Measurements from ENCODE around the gene TRIM27. TPM values are rescaled to one million over a fixed set of nuclear protein-coding genes. Genes with fewer than 3 reads are reported as not detected.

The TRIM27 gene
- total and polyA plus RNA-seq, 10 of the 15 experiments (the other 5 are each of a cell fraction or from before 2014, with no cell fraction given): 18.5 to 74.7 (median 58.0) TPM

GRCh38 chr6:28922821-28923317 is 916 bp downstream of the TRIM27 start (continued):
- TF ChIP-seq PRDM15 (CRISPR knock-in tag; IDR thresholded peaks at IDR 0.05) (no peak), ZBTB33 (IDR thresholded peaks at IDR 0.05) (no peak), CHD2 (IDR thresholded peaks at IDR 0.05; ENCODE audit: borderline replicate concordance, low read depth, low read length) (no peak), CBX3 (IDR thresholded peaks at IDR 0.05; ENCODE audit: borderline replicate concordance, low read depth) (no peak), ZBED1 (IDR thresholded peaks at IDR 0.05; ENCODE audit: borderline replicate concordance) (no peak; the same call in 1 of the 2 replicates), DPF2 (IDR thresholded peaks at IDR 0.05) (no peak), GATAD2B (conservative IDR thresholded peaks at IDR 0.05; ENCODE audit: low read depth) (no peak), TBL1XR1 (IDR thresholded peaks at IDR 0.05; ENCODE audit: low read depth, low read length) (no peak), ZNF274 (IDR thresholded peaks at IDR 0.05; ENCODE audit: insufficient read depth, insufficient read length) (no peak), SMARCA5 (IDR thresholded peaks at IDR 0.05) (0 out of 2 replicates have a peak, but pooled peaks have one; percentile 2)
- TF ChIP-seq, protein P1, sequence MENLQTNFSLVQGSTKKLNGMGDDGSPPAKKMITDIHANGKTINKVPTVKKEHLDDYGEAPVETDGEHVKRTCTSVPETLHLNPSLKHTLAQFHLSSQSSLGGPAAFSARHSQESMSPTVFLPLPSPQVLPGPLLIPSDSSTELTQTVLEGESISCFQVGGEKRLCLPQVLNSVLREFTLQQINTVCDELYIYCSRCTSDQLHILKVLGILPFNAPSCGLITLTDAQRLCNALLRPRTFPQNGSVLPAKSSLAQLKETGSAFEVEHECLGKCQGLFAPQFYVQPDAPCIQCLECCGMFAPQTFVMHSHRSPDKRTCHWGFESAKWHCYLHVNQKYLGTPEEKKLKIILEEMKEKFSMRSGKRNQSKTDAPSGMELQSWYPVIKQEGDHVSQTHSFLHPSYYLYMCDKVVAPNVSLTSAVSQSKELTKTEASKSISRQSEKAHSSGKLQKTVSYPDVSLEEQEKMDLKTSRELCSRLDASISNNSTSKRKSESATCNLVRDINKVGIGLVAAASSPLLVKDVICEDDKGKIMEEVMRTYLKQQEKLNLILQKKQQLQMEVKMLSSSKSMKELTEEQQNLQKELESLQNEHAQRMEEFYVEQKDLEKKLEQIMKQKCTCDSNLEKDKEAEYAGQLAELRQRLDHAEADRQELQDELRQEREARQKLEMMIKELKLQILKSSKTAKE (IDR thresholded peaks at IDR 0.05; ENCODE audit: low read depth, poor library complexity, severe bottlenecking): no peak
